ENCODE results near the gene CSRNP3.

CSRNP3 gene

GRCh38 chr2:165472922-165473321 lies 3.4 kb downstream of the CSRNP3 start:
- no peak for DNase-seq

DNA sequence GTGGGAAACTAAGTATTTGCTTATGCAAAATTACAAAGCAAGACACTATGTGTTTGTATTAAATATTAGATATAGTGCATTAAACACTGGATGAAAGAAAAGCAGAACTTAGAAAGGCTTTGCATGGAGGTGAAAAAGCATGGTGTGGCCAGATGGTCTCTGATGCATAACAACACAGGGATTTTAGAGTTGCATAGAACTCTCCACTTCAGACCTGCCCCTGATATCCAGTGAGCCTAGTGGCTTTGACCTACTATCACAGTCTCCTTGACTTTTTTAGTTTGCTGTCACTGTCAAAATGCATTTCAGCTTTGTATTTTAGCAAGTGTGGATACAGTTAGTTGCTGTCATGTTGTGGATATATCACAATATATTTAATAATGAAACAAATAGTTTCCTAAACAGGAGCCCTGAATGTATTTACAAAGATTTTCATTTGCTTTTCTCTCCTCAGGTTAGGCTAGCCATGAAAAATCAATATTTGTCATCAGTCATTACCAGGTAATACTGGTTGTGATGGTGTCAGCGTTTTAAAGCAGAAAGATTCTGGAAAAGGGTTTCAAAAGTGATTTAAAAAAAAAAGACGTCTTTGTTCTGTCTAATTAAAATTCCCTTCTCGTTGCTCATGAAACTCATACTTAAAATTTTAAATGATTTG lies 5.2 kb downstream of the CSRNP3 start:
- DNase-seq, result no peak

- DNase-seq, result no peak
These were observed 5.9 kb downstream of the CSRNP3 start for GRCh38 chr2:165475277-165476004.

DNA sequence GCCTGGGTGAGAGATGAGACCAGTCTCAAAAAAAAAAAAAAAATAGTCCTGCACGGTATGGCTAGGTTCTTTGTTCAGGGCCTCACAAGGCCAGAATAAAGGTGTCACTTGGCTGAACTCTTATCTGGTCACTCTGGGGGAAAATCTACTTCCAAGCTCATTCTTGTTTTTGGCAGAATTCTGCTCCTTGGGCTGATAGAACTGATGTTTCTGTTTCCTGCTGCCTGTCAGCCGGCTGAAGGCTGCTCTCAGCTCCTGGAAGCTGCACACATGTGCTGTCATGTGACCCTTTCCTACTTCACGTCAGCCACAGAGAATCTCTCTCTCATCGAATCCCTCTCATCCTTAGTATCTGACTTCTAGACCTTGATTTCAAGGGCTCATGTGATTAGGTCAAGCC lies 10.4 kb downstream of the CSRNP3 start:
- no peak for DNase-seq

GRCh38 chr2:165494573-165494972 lies 25.1 kb downstream of the CSRNP3 start:
- DNase-seq, result no peak

- DNase-seq, result no peak
These were observed 28.3 kb downstream of the CSRNP3 start for GRCh38 chr2:165497659-165498317.

- no peak for DNase-seq
These were observed 29.6 kb downstream of the CSRNP3 start for GRCh38 chr2:165499131-165499530.

- no peak for DNase-seq
These were observed 30.5 kb downstream of the CSRNP3 start for GRCh38 chr2:165500001-165500400.

- DNase-seq, result no peak
These were observed 31.3 kb downstream of the CSRNP3 start for GRCh38 chr2:165500816-165501215.

DNA sequence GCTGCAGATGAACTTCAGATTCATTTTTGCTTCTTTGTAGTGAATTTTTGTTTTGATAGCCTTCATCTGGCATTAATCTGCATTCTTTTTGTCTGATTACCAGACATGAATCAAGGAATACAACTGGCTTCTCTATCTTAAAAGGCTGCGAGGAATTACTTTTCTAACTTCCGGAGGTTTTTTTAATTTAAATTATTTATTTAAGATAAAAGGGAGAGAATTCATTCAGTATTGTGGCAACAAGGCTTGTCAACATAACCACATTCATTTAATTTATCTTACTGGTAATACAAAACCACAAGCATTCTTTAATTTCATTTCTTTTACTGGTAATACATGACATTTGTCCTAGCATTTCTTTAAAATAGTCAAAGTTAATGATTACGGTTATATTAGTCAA lies 36.0 kb downstream of the CSRNP3 start:
- DNase-seq, result no peak

DNA sequence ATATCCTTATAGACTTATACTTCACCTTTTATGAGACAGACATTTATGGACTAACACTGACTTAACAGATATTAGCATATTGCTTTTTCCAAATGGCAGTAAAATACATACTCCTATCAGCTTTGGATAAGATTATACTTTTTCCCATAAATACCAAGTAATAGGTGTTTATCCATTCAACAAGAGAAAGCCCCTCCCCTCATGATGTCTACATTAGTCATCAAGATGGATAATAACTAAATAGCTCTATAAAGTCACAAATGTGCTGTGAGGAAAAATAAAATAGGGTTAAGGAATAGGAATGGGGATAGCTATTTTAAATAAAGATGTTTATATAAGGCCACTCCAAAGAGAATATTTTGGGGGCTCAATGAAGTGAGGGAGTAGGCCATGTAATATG lies 39.4 kb downstream of the CSRNP3 start:
- DNase-seq, result no peak

- DNase-seq, result no peak
These were observed 44.0 kb downstream of the CSRNP3 start for GRCh38 chr2:165513479-165513878.

DNA sequence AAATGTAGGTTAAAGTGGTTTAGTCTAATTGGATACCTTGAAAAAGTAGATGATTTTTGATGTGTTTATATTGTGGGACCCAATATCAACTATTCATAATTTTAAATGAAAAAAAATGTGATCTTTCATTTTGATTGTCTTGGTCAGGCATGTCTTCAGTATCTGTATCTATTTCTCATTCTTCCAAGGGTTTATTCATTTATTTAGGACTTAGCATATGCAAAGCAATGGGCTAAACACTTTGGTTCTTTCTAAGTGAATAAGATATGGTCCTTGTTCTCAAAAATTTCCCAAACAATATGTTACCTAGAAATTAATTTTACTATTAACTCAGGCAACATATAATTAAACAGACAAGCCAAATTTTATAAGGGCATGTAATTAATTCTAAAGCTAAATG lies 49.1 kb downstream of the CSRNP3 start:
- no peak for DNase-seq

DNA sequence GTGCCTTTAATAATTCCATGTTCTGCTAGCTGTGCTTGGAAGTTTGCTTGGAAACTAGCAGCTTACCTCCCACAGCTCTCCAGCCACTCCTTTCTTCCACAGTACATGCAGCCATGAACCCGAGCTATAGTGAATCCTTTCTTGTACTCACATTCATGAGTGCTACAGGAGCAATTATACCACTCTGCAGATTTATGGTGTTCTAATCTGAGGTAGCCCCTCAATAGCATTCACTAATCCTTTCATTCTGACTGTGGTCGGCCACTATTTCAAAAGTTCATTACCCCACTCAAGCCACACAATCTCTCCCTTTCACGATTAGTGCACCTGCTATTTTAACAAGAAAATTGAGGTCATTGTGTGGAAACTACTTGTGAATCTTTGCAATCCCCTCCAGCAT lies 53.2 kb downstream of the CSRNP3 start:
- DNase-seq, result no peak

DNA sequence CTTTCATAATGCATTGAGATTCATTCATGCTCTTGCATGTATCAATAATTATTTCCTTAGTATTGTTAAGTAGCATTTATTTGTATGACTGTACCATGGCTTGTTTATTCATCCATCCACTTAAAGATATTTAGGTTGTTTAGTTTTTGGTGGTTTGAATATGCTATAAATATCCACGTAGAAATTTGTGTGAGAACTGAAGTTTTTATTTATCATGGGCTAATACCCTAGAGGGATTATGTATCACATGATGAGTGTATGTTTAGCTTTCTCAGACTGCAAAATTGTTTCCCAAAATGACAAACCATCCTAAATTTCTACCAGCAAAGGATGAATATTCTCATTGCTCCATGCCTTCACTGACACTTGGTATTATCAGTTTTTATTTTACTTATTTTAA lies 55.2 kb downstream of the CSRNP3 start:
- no peak for DNase-seq

- DNase-seq, result no peak
These were observed 59.2 kb downstream of the CSRNP3 start for GRCh38 chr2:165528691-165529090.

DNA sequence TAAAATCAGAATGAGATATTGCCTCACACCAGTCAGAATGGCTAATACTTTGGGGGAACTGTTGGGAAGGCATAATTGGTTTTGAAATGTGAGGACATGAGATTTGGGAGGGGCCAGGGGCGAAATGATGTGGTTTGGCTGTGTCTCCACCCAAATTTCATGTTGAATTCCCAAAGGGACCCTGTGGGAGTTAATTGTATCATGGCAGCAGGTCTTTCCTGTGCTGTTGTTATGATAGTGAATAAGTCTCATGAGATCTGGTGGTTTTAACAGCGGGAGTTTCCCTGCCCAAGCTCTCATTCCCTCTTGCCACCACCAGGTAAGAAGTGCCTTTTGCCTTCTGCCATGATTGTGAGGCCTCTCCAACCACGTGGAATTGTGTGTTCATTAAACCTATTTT lies 59.6 kb downstream of the CSRNP3 start:
- DNase-seq, result no peak

DNA sequence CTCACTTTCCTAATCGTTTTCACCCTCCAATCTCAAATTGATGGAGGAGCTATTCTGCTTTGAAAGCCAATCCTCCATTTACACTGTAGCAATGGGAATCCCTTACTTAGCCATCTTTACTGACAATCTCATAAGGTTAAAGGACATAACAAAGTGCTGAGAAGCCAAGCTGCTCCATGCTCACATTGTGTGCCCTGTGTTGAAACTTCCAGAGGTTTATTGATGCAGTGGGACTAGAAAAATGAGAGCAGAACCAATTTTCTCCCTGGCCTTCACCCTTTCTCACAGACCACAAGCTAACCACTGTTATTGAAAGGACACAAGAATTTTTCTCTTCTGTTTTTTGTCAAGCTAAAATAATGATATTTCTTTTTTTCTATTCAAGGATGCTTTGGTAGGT lies 63.8 kb downstream of the CSRNP3 start:
- DNase-seq, result no peak

GRCh38 chr2:165535471-165535870 lies 66.0 kb downstream of the CSRNP3 start:
- DNase-seq, result no peak

GRCh38 chr2:165536851-165537499 lies 67.5 kb downstream of the CSRNP3 start:
- DNase-seq, result no peak

- no peak for DNase-seq
These were observed 70.5 kb downstream of the CSRNP3 start for GRCh38 chr2:165539985-165540384.

DNA sequence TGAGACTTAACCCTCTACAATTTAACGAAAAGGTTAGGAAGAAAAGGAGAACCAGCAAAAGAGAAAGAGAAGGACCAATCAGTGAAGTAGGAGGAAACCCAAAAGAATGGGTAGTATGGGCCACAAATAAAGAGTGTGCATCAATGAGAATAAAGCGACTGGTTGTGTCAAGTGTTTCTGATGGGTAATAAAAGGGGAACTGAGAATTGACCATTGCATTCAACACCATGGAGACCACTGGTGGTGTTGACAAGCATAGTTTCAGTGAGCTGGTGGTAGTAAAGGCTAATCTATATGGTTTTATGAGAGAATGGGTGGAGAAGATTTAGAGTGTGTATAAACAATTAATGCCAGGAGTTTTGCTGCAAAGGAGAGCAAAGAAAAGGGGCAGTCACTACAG lies 75.4 kb downstream of the CSRNP3 start:
- no peak for DNase-seq

DNA sequence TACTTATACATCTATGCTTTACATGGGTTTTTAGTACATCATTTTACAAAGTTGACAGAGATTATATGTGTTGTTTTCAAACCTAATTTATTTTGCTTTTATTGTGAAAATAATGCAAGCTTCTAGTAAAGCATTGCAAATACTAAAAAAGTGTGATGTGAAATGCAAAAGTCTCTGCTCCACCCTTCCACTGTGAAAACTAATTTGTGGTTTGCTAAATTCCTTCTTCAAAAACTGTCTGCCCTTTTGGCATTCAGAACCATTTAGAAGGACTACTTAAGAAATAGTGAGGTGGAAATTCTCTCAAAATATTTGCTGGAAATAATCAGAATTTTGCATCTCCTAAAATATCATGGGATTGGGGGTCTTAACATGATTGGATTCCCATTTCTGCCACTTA lies 78.4 kb downstream of the CSRNP3 start:
- no peak for DNase-seq

- DNase-seq, result no peak
These were observed 80.1 kb downstream of the CSRNP3 start for GRCh38 chr2:165549619-165550018.

All from activated effector memory CD4-positive, alpha-beta T cell treated with anti-CD3 and anti-CD28 coated beads, Interleukin-2, amount 50 U/mL, for 16 hours (primary cell).